Measurements from ENCODE around the gene ACOXL.

The ACOXL gene

GRCh38 chr2:110858993-110859701 is 126.8 kb downstream of the ACOXL start:
- DNase-seq: no peak

- no peak for DNase-seq
Measured at GRCh38 chr2:110860630-110861029, 128.3 kb downstream of the ACOXL start.

GRCh38 chr2:110861616-110862260 is 129.4 kb downstream of the ACOXL start:
- DNase-seq: no peak

- no peak for DNase-seq
Measured at GRCh38 chr2:110863726-110864125, 131.4 kb downstream of the ACOXL start.

GRCh38 chr2:110864176-110864575 is 131.8 kb downstream of the ACOXL start:
- no peak for DNase-seq

- DNase-seq: no peak
Measured at GRCh38 chr2:110864731-110865130, 132.4 kb downstream of the ACOXL start.

GRCh38 chr2:110865188-110865587 is 132.8 kb downstream of the ACOXL start:
- DNase-seq: no peak

- DNase-seq: no peak
Measured at GRCh38 chr2:110866045-110866444, 133.7 kb downstream of the ACOXL start.

- DNase-seq: no peak
Measured at GRCh38 chr2:110866466-110866865, 134.1 kb downstream of the ACOXL start.

GRCh38 chr2:110867078-110867477 is 134.7 kb downstream of the ACOXL start:
- DNase-seq: no peak

- DNase-seq: no peak
Measured at GRCh38 chr2:110868971-110869370, 136.6 kb downstream of the ACOXL start.

- DNase-seq: no peak
Measured at GRCh38 chr2:110869472-110870446, 137.4 kb downstream of the ACOXL start.

GRCh38 chr2:110870545-110870944 is 138.2 kb downstream of the ACOXL start:
- DNase-seq: no peak

GRCh38 chr2:110871637-110872036 is 139.3 kb downstream of the ACOXL start:
- no peak for DNase-seq

GRCh38 chr2:110872521-110872920 is 140.1 kb downstream of the ACOXL start:
- no peak for DNase-seq

GRCh38 chr2:110873056-110873502 is 140.7 kb downstream of the ACOXL start:
- DNase-seq: no peak

GRCh38 chr2:110873597-110874452 is 141.5 kb downstream of the ACOXL start:
- no peak for DNase-seq

- DNase-seq: no peak
Measured at GRCh38 chr2:110874453-110875383, 142.3 kb downstream of the ACOXL start.

GRCh38 chr2:110875384-110875725 is 143.0 kb downstream of the ACOXL start:
- DNase-seq: no peak

- no peak for DNase-seq
Measured at GRCh38 chr2:110876167-110876999, 144.0 kb downstream of the ACOXL start.

Data from effector CD8-positive, alpha-beta T cell (primary cell).